ENCODE results near the gene SLC44A1. TPM values are rescaled to one million over a fixed set of nuclear protein-coding genes. Genes with fewer than 3 reads are reported as not detected.

SLC44A1 gene
- total and polyA plus RNA-seq, 2 of the 13 experiments (the other 11 are each of a cell fraction or from before 2014, with no cell fraction given): 21.4 to 40.8 TPM

DNA sequence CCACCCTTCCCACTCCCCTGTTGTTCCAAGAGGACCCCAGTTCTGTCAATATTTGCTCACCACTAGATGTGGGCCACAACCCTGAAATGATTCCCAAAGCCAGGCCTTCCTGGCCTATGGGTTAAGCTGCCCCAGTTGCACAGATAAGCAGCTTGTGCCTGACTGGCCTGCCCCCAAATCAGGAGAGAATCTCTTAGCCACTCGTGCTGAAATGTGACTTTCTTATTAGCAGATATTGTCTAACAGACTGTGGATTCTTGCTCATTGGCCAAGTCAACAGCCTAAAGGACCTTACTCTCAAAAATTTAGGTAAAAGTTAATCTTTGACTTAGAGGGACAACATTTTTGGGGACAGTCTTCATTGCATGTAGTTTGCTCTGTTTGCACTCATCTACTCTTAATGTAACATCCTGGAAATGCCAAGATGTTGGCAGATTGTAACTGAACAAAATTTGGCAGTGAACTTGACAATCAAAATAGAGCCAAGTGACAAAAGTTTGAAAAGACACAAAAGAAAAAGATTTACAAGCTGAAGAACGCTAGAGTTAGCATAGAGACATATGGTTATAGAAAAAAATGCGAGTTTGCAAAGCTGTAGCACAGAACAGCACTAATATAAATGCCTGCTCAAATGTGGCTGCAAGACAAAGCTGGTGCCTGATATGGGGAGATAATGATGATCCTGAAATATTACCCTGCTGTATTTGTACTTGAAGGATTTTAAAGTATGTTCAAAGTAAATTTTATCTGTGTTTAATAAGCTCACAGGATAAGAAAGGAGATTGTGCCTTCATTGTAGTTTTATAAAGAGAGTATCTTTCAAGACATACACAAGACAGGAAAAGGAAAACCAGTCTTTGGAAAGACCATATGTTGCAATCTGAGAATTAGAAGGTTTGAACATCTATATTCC is 174.4 kb downstream of the SLC44A1 start (continued):
- TF ChIP-seq, protein P1, sequence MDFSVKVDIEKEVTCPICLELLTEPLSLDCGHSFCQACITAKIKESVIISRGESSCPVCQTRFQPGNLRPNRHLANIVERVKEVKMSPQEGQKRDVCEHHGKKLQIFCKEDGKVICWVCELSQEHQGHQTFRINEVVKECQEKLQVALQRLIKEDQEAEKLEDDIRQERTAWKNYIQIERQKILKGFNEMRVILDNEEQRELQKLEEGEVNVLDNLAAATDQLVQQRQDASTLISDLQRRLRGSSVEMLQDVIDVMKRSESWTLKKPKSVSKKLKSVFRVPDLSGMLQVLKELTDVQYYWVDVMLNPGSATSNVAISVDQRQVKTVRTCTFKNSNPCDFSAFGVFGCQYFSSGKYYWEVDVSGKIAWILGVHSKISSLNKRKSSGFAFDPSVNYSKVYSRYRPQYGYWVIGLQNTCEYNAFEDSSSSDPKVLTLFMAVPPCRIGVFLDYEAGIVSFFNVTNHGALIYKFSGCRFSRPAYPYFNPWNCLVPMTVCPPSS (IDR thresholded peaks at IDR 0.05): no peak
- no peak for TF ChIP-seq ZNF747 (CRISPR knock-in tag; IDR thresholded peaks at IDR 0.05; ENCODE audit: borderline replicate concordance)
- TF ChIP-seq, protein P2, sequence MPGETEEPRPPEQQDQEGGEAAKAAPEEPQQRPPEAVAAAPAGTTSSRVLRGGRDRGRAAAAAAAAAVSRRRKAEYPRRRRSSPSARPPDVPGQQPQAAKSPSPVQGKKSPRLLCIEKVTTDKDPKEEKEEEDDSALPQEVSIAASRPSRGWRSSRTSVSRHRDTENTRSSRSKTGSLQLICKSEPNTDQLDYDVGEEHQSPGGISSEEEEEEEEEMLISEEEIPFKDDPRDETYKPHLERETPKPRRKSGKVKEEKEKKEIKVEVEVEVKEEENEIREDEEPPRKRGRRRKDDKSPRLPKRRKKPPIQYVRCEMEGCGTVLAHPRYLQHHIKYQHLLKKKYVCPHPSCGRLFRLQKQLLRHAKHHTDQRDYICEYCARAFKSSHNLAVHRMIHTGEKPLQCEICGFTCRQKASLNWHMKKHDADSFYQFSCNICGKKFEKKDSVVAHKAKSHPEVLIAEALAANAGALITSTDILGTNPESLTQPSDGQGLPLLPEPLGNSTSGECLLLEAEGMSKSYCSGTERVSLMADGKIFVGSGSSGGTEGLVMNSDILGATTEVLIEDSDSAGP (CRISPR knock-in tag; IDR thresholded peaks at IDR 0.05; ENCODE audit: borderline replicate concordance): peak; percentile 36; the same call in 1 of the 2 replicates
- TF ChIP-seq ZBTB7B (CRISPR knock-in tag; IDR thresholded peaks at IDR 0.05): peak; percentile 90
- no peak for TF ChIP-seq ZFP82 (CRISPR knock-in tag; IDR thresholded peaks at IDR 0.05; ENCODE audit: borderline replicate concordance)
- TF ChIP-seq GTF3A (CRISPR knock-in tag; conservative IDR thresholded peaks at IDR 0.05): no peak
- TF ChIP-seq ZMAT3 (CRISPR knock-in tag; conservative IDR thresholded peaks at IDR 0.05): no peak
- TF ChIP-seq ZNF317 (CRISPR knock-in tag; IDR thresholded peaks at IDR 0.05): no peak
- no peak for TF ChIP-seq HHEX (CRISPR knock-in tag; IDR thresholded peaks at IDR 0.05)
- no peak for TF ChIP-seq ZSCAN25 (CRISPR knock-in tag; IDR thresholded peaks at IDR 0.05)
- TF ChIP-seq EEA1 (CRISPR knock-in tag; IDR thresholded peaks at IDR 0.05; ENCODE audit: borderline replicate concordance): no peak
- TF ChIP-seq, protein P3, sequence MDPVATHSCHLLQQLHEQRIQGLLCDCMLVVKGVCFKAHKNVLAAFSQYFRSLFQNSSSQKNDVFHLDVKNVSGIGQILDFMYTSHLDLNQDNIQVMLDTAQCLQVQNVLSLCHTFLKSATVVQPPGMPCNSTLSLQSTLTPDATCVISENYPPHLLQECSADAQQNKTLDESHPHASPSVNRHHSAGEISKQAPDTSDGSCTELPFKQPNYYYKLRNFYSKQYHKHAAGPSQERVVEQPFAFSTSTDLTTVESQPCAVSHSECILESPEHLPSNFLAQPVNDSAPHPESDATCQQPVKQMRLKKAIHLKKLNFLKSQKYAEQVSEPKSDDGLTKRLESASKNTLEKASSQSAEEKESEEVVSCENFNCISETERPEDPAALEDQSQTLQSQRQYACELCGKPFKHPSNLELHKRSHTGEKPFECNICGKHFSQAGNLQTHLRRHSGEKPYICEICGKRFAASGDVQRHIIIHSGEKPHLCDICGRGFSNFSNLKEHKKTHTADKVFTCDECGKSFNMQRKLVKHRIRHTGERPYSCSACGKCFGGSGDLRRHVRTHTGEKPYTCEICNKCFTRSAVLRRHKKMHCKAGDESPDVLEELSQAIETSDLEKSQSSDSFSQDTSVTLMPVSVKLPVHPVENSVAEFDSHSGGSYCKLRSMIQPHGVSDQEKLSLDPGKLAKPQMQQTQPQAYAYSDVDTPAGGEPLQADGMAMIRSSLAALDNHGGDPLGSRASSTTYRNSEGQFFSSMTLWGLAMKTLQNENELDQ (CRISPR knock-in tag; IDR thresholded peaks at IDR 0.05; ENCODE audit: borderline replicate concordance): no peak
- TF ChIP-seq SYNCRIP (IDR thresholded peaks at IDR 0.05; ENCODE audit: insufficient read depth, low read depth, low read length): no peak
- no peak for TF ChIP-seq CHCHD3 (CRISPR knock-in tag; IDR thresholded peaks at IDR 0.05)
- no peak for TF ChIP-seq ZNF30 (CRISPR knock-in tag; IDR thresholded peaks at IDR 0.05)
- TF ChIP-seq, protein P4, sequence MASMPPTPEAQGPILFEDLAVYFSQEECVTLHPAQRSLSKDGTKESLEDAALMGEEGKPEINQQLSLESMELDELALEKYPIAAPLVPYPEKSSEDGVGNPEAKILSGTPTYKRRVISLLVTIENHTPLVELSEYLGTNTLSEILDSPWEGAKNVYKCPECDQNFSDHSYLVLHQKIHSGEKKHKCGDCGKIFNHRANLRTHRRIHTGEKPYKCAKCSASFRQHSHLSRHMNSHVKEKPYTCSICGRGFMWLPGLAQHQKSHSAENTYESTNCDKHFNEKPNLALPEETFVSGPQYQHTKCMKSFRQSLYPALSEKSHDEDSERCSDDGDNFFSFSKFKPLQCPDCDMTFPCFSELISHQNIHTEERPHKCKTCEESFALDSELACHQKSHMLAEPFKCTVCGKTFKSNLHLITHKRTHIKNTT (CRISPR knock-in tag; IDR thresholded peaks at IDR 0.05): no peak
- no peak for TF ChIP-seq RBAK (CRISPR knock-in tag; IDR thresholded peaks at IDR 0.05)
- TF ChIP-seq HNRNPLL (IDR thresholded peaks at IDR 0.05; ENCODE audit: low read depth, low read length, poor library complexity, severe bottlenecking): no peak
- TF ChIP-seq ZKSCAN8 (CRISPR knock-in tag; IDR thresholded peaks at IDR 0.05; ENCODE audit: borderline replicate concordance): no peak
- no peak for TF ChIP-seq THYN1 (CRISPR knock-in tag; IDR thresholded peaks at IDR 0.05; ENCODE audit: borderline replicate concordance, low read depth)
- TF ChIP-seq REXO4 (CRISPR knock-in tag; IDR thresholded peaks at IDR 0.05; ENCODE audit: borderline replicate concordance): no peak
- TF ChIP-seq, protein P5, sequence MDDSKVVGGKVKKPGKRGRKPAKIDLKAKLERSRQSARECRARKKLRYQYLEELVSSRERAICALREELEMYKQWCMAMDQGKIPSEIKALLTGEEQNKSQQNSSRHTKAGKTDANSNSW (CRISPR knock-in tag; IDR thresholded peaks at IDR 0.05; ENCODE audit: borderline replicate concordance): no peak
